Stimulated activated CD8-positive, alpha-beta memory T cell treated with anti-CD3 and anti-CD28 coated beads, Interleukin-7, amount 100 ng/mL, for 4 hours (primary cell): Measurements from ENCODE around the gene UVRAG.
"Not testable (repeated sequence)": the region's sequence is repeated elsewhere in the genome, so short reads cannot be mapped to it uniquely, and the experiment has no call there.

Source experiments
- DNase-seq, 2 donors: peaks; one replicate each; pipeline ENCODE4 v3.0.0-alpha.2; 2020; ENCODE audit warnings: low read depth in 2 of 2

Gene UVRAG

DNA sequence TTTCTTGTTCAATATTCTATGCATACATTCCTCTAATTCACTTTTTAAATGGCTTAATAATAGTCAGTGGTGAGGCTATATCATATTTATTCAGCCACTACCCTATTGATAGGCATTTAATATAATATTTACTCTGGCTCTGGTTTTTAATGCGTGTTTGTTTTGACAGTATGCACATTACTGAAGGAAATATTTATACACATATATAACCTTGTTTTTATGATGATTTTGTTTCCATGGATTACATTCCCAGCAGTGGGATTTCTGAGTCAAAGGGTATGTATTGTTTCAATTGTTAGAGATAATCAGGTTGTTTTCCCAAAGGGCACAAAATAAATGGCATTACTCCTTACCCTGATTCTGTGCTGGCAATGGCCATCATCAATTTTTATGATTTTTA is 105.8 kb downstream of the UVRAG start:
- DNase-seq, result no peak

DNA sequence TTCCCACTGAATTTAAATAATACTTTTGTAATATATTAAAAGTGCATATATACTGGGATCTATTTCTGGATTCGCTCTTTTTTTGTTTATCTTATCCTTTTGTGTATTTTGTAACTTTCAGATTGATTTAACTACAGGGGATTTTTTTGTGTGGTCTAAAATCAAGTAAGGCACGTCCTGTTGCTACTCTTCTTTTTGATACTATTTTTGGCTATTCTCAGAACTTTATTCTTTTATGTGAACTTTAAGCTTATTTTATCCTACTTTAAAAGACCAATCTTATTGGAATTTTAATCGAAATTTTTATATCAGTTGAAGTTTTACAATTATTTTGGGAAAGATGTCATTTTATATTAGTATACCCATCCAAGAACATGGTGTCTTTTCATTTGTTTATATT is 106.8 kb downstream of the UVRAG start:
- no peak for DNase-seq

- DNase-seq, result no peak
Measured at GRCh38 chr11:75924966-75925784, 110.2 kb downstream of the UVRAG start.

DNA sequence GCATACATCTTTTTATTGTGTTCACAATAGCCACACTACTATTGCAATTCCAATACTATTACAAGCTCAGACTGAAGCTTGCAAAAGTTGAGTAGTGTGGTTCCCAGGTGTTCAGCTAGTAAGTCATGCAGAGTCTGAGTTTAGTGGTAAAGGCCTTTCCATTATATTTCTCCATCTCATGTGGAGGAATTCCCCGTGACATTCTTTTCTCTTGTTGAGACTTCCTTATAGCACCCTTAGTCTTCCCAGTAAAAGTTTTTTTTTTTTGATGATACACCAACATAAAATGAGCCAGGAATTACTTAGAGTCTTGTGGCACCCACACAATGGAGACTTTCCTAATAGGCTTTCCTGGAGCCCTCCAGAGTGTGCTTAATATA is 110.8 kb downstream of the UVRAG start:
- DNase-seq, result no peak

GRCh38 chr11:75929706-75930105 is 114.7 kb downstream of the UVRAG start:
- DNase-seq, result no peak

DNA sequence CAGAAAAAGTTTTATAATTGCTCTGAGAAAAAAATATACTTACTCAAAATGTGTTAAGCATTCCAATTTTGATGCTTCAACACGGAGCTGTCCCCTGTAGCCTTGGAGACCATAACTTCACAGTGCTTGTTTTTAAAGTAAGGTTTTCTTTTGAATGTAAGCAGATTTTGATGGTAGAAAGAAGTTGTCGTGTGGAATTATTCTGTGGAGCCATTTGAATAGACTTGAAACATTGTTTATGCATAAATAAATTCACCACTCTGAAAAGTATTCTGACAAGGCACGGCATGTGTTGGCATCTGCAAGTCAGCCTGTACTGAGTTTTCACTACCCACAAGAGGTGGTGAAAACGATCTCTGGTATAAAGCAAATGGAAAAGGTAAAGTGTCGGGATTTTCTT is 115.5 kb downstream of the UVRAG start:
- DNase-seq, result no peak

- no peak for DNase-seq
Measured at GRCh38 chr11:75931124-75931523, 116.1 kb downstream of the UVRAG start.

DNA sequence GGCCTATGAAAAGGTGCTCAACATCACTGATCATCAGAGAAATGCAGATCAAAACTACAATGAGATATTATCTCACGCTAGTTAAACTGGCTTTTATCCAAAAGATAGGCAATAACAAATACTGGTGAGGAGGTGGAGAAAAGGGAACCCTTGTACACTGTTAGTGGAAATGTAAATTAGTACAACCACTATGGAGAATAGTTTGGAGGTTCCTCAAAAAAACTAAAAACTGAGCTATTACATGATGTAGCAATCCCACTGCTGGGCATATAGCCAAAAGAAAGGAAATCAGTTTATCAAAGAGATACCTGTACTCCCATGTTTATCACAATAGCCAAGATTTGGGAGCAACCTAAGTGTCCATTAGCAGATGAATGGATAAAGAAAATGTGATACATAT is 118.7 kb downstream of the UVRAG start:
- not testable (repeated sequence) for DNase-seq

DNA sequence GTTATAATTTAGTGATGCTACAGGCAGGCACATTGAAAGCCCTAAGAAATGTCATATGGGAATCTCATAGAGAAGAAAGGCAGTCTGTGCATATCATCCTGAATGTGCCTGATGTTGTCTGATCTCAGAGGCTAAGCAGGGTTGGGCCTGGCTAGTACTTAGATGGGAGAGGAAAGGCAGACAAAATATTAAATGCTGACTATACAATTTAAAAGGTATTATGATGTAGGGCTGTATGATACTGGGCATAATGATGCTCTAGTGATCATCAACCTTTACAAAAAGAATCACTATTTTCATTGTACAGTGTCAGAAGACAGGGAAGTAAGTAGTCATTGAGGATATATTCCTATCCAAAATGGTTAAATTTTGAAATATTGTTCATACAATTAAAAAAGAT is 119.8 kb downstream of the UVRAG start:
- no peak for DNase-seq

DNA sequence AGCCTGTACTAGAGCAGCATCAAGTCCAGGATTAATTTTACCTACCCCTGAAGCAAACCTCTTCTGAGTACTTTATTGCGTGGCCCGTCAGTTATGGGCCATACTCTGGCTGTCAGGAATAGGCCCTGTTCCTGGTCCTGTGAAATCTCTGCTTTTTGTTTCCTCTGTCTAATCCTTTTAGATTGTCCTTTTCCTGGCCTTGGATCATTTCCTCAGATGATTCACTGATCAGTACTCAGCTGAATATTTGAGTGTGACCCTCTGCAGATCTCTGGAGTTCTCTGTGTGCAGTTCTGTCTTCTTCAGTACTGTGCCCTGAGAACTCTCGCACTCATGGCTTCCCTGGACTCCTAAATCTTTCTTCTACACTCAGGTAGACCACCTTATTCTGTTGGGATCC is 123.5 kb downstream of the UVRAG start:
- no peak for DNase-seq

DNA sequence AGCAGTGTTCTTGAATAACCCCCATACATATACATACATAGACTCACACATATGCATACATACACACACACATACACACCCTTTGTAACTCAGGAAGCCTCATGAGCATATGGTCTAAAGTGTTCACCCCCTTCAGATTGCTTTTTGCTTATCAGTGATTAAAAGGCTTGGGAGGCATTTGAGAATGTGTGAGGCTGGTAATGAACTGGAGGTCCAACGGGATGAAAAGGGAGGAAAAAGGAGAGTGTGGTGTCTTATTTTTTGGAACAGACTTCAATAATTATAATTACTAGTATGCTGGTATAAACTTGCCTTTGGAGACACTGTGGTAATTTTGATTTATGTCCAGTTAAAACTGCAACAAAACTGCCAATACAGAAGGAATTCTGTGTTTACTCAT is 124.5 kb downstream of the UVRAG start:
- no peak for DNase-seq

- no peak for DNase-seq
Measured at GRCh38 chr11:75939992-75940391, 125.0 kb downstream of the UVRAG start.

- no peak for DNase-seq
Measured at GRCh38 chr11:75940911-75941310, 125.9 kb downstream of the UVRAG start.

DNA sequence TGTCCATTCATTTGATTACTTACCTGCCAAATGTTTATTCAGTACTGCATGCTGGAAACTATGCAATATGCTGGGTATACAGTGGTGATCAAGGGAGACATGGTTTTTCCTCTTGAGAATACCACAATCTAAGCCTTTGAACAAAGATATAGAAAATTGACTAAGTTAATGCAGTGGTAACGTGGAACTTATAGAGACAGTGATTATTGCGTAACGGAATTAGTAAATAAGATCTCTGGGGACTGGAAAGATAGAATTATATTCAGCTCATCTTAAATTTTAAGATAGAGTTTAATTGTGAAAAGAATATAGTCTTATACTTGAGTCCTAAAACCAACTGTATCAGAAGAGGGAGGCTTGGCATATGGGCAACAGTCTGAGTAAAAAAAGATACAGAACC is 129.5 kb downstream of the UVRAG start:
- no peak for DNase-seq

GRCh38 chr11:75945446-75945845 is 130.4 kb downstream of the UVRAG start:
- no peak for DNase-seq

- DNase-seq, result no peak
Measured at GRCh38 chr11:75945947-75946346, 130.9 kb downstream of the UVRAG start.

- DNase-seq, result no peak
Measured at GRCh38 chr11:75946531-75947530, 131.8 kb downstream of the UVRAG start.

DNA sequence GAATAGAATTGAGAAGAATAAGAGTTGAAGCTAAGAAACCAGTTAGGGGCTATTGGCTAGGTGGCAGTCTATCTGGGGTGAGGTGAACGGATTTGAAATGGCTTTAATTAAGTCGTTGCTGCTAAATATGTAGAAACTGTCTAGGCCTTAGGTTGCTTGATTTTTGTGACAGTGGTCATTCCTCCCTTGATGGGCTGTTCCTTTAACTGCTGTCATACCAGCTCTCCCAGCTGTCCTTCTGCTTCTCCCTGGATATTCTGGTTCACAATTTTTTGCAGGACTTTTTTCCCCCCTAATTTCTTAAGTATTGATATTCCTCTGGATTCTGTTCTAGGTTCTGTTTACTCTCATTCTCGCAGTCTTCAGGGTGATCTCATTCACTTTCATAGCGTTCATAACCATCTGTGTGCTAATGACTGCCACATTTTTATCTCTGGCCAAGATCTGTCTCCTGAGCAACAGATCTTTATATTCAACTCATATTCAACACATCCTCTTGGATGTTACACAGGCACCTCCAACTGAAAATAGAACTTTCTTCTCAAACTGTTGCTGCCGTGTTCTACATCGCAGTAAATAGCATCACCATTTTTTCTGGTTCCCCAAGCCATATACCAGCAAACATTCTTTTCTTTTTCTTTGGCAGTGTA is 134.1 kb downstream of the UVRAG start:
- no peak for DNase-seq

DNA sequence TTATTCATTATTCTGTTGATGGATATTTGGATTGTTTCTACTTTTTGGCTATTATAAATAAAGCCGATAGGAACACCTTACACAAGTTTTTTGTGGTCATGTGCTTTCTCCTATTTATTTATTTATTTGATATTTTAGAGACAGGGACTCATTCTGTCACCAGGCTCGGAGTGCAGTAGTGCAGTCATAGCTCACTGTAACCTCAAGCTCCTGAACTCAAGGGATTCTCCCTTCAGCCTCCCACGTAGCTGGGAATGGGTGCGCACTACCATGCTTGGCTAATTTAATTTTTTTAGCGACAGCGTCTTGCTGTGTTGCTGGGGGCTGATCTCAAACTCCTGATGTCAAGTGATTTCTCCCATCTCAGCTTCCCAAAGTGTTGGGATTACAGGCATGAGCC is 135.1 kb downstream of the UVRAG start:
- DNase-seq, result no peak

- DNase-seq, result no peak
Measured at GRCh38 chr11:75954039-75954438, 139.0 kb downstream of the UVRAG start.

GRCh38 chr11:75955443-75955842 is 140.4 kb downstream of the UVRAG start:
- DNase-seq, result no peak

DNA sequence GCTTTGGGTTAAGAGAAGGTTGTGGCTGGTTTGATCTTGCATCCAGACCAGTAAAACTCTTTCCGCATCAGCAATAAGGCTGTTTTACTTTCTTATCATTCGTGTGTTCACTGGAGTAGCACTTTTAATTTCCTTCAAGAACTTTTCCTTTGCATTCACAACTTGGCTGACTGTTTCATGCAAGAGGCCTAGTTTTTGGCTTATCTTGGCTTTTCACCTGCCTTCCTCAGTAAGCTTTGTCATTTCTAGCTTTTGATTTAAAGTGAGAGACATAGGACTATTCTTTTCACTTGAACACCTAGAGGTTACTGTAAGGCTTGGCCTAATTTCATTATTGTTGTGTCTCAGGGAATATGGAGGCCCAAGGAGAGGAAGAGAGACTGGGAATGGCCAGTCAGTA is 144.5 kb downstream of the UVRAG start:
- no peak for DNase-seq
